ENCODE measurements around the gene TTC39B. TPM values are rescaled to one million over a fixed set of nuclear protein-coding genes. Genes with fewer than 3 reads are reported as not detected.
A peak's percentile ranks its signal among the peaks of the same experiment; 100 is the strongest.

The TTC39B gene
- total and polyA plus RNA-seq, 2 donors (not counting 3 experiments of a cell fraction or from before 2014, with no cell fraction given) = 1.0 to 5.4 TPM

- no peaks in the 10 kb centered on the region for H3K36me3 ChIP-seq (ENCODE audit: control insufficient read depth in 2 of 2, extremely low read depth in 1 of 2, insufficient read depth in 2 of 2, low read length in 2 of 2)
These were observed 57.8 kb downstream of the TTC39B start for GRCh38 chr9:15249042-15249818.

More at GRCh38 chr9:15249042-15249818, 57.8 kb downstream of the TTC39B start:
- Histone ChIP-seq H2AFZ (ENCODE audit: low read depth, low read length) (no peak overlapping the region), H3K4me3 (replicated peaks in 1 of 3; ENCODE audit: insufficient read depth in 1 of 3, low read depth in 1 of 3, low read length in 3 of 3) (no peak overlapping the region), H4K20me1 (replicated peaks; ENCODE audit: control insufficient read depth, extremely low read depth, insufficient read depth, low read length) (no peaks in the 10 kb centered on the region), H3K79me2 (ENCODE audit: control insufficient read depth, insufficient read depth, low read length) (no peaks in the 10 kb centered on the region), H3K27ac (ENCODE audit: insufficient read depth, low read depth, low read length) (peak overlapping the region; percentile 68), H3K4me2 (ENCODE audit: insufficient read depth, low read length) (peak overlapping the region; percentile 39), H3K4me1 (ENCODE audit: control insufficient read depth, extremely low read depth, insufficient read depth, low read length) (peaks cover 42% of the 10 kb centered on the region), H3K27me3 (ENCODE audit: control insufficient read depth in 2 of 2, insufficient read depth in 2 of 2, low read length in 2 of 2) (no peaks in the 10 kb centered on the region), H3K9me1 (replicated peaks; ENCODE audit: control insufficient read depth, extremely low read depth, insufficient read depth, low read length) (no peaks in the 10 kb centered on the region), H3K9me3 (replicated peaks; ENCODE audit: control insufficient read depth, insufficient read depth, low read length) (no peaks in the 10 kb centered on the region), H3K9ac (replicated peaks; ENCODE audit: extremely low read depth, insufficient read depth, low read length) (peak overlapping the region; percentile 10)
- TF ChIP-seq CTCF (IDR thresholded peaks at IDR 0.05; ENCODE audit: extremely low read depth in 1 of 2, insufficient read depth in 1 of 2, low read depth in 1 of 2, low read length in 2 of 2) = no peak
- TF ChIP-seq FOS (IDR thresholded peaks at IDR 0.05; ENCODE audit: borderline replicate concordance, insufficient read depth, low read length) = peak; percentile 58
- TF ChIP-seq JUN (IDR thresholded peaks at IDR 0.05; ENCODE audit: borderline replicate concordance, insufficient read depth, insufficient read length, low read depth) = peak; percentile 73
- ChIA-PET CTCF (interaction anchor here (0.9 to 1.7 kb wide), 4 partner anchors 17 to 106 kb away, joined by 3 to 6 read pairs (median 4); no protein-coding TSS in a partner anchor), POLR2A (interaction anchor here (0.6 kb wide), 1 partner anchor 10 kb away, joined by 3 read pairs; no protein-coding TSS in a partner anchor)
- intact Hi-C loops (cut with micrococcal nuclease) (loop anchor here (1.0 kb wide), 2 partner anchors 47 to 58 kb away; partner anchors contain the start of gene TTC39B), dilution Hi-C loops (cut with MboI; ENCODE audit: extremely low pct_ligation_motif_present, low sequenced_read_pairs) (no loop called here)
- DNase-seq (ENCODE audit: low read depth, low spot score) = peak; percentile 69
- BruUV-seq (replicated peaks) = TSS peak; percentile 83
- peak; percentile 70 for FAIRE-seq

Measured in endothelial cell of umbilical vein (primary cell).